GM18909 (cell line): ENCODE measurements around the gene MINAR1.

Experiments
- ATAC-seq: cut with Tn5 transposase; IDR thresholded peaks from one replicate; pipeline ENCODE4 v1.9.1; 2021; ENCODE audit warnings: mild to moderate bottlenecking; ENCODE audit not compliant: unreplicated experiment, poor library complexity

The MINAR1 gene

DNA sequence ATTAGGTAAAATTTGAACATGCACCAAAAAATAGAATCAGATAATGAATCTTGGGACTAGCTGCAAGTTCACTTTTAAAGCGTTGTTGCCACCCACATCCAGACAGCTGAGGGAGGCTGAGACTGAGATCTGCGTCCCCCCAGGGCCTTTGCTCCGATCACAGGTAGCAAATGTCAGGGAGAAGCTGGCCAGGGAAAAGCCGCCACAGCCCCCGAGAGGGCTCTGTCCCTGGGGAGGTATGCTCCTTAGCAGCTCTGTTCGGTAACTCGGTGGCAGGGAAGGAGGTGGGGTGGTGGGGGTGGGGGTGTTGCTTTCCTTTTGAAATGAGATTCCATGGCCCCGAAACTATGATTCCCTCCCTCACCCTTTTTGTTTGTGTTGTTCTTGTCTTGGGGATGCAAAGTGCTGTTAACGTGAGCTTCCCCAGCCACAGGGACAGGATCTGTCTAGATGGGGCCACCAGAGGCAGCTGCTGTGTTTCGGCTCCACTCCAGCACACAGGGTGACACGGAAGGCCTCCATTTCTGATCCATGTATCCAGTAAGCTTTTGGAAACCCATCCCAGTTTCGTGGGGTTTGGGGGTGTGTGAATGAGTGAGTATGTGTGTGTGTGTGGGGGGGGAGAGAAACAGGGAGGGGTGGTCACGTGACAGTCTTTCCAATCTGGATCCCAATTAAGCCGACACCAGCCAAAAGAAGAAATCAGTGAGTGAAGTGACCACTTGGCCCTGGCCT lies 1.1 kb upstream of the MINAR1 start:
- ATAC-seq: no peak

DNA sequence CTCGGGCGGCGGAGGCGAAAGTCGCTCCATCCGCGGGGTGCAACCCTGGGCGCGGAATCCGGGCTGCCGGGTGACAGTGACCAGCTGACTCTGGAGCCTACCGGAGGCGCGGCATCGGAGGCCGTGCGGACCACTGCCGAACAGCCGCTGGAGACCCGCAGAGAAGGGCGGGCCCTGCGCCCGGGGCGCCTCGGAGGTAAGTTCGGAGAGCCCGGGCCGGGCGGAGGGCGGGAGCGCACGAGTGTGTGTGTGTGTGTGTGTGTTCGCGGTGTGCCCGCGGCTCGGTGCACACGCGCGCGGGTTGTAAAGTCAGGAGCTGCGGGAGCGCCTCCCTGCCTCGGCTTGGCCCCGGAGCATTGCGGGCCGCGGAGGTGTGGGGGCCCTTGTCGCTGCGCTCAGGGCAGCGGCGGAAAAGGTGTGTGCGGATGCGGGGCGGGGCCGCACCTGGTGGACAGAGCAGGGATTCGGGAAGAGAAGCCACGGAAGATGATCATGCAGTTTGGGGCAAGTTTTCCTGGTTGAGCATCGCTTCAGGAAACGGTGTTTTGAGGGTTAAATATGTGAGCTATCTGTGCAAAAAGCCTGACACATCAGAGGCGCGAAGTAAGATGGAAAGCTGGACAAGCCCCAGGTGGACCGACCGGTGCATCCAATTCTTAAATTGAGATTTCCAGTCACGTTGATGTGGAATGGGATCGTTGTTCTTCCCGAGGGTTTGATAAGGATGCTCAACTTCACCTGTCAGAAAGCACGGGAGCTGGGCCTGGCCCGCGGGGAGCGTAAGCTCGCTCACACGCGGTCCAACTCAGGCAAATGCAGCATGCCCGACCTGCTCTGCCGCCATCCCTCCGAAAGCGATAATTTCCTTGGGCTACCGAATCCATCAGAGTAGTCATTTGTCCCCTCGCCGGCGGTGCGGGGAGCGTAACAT lies 474 bp downstream of the MINAR1 start:
- ATAC-seq: no peak

DNA sequence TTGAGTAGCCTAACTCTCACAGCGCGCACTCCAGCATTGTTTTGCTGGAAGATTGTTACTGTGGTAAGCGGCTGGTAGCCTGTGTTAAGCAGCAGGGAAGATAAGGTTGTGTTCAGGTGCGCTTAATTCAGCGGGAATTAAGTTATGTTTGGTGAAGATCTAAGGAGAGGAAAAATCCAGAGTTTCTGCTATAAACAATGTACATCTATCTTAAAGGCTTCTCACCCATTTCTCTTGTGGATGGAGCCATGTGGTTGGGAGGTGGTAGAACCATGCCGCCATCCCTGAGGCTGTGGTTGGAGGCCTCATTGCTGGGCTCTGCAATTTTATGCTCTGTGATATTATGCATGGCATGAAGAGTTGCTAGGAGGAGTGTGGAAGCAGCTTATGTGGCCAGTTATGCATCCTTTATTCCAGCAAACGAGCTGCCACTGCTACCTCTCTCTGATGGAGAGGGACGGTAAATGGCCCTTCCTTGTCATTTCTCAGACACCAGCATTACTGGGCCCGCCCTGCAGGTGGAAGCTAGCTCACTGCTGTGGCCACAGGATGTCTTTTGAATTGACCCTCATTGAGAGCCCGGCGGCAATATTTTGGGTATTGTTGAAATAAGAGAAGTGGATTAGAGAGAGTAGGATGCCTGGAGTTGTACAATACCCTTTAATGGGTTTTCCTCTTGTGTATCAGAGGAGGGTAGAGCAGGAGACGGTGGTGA lies 1.3 kb downstream of the MINAR1 start:
- no peak for ATAC-seq

DNA sequence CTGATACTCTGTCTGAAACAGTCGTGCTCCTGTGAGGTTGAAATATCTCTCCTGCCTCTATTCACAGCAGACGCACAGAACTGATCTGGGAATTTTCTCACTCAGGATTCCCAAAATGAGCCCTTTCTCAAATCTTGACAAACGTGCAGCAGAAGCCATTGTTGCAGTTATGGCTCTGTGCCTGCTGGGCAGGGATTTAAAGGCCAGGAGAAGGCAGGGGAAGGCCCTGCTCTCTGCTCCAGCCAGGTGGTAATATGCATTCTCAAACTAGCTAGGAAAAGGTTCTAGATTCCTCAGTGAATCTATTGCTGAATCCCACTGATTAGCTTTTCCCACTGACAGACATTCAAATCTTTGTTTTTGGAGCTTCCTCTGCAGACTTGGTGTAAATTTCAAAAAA lies 2.2 kb downstream of the MINAR1 start:
- ATAC-seq: no peak

DNA sequence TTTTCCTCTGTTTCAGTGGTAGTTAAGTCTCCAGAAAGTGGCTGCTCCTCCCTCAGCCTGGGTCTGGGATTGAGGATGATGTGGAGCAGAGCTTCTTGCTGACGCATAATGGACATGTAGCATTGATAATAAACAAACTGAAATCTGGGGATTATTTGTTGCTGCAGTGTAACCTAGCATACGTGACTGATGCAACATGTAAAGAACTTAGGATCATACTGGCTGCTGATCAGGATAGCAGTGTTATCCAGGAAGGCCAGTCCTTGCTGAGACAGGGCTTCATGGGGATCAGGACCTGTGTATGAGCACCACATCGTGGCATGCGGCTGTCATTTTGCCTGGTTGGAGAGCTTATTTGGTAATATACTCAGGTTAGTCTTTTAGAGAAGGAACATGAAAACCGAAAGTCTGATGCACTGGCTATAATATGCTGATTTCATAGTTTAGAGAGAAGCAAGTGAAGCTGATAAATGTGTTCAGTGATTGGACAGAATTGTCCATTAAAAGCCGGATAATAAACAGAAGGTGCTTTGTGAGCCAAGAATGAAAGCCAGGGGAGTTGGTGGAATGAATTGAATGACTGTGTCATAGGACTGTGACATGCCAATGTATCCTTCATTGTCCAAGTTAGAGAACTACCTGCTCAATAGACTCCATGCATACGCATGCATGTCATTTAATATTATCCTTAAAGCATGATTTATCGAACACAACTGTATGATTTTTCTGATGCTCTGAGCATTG lies 4.1 kb downstream of the MINAR1 start:
- ATAC-seq: no peak

DNA sequence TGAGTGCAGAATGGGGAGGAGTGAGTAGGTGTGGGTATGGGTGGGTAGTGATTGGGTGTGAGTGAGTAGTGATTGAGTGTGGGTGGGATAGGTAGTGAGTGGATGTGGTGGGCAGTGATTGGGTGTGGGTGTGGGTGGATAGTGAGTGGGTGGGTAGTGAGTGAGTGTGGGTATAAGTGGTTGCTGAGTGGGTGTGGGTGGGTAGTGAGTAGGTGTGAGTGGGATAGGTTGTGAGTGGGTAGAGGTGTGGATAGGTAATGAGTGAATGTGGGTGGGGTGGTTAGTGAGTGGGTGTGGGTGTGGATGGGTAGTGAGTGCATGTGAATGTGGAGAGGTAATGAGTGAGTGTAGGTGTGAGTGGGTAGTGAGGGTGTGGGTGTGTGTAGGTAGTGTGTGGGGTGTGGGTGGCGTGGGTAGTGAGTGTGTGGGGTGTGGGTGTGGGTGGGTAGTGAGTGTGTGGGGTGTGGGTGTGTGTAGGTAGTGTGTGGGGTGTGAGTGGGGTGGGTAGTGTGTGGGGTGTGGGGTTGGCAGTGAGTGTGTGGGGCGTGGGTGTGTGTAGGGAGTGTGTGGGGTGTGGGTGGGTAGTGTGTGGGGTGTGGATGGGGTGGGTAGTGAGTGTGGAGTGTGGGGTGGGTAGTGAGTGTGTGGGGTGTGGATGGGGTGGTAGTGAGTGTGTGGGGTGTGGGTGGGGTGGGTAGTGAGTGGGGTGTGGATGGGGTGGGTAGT lies 5.3 kb downstream of the MINAR1 start:
- ATAC-seq: no peak

DNA sequence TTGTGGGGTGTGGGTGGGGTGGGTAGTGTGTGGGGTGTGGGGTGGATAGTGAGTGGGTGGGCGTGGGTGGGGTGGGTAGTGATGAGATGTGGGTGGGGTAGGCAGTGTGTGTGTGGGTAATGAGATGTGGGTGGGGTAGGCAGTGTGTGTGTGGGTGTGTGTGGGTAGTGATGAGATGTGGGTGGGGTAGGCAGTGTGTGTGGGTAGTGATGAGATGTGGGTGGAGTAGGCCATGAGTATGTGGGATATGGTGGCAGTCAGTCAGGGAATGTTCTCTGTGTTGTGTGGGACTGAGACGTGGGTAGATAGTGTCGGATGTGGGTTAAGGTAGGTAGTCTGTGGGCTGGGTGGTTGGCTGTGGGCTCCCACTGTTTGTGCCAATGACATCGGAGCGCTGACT lies 7.1 kb downstream of the MINAR1 start:
- no peak for ATAC-seq

DNA sequence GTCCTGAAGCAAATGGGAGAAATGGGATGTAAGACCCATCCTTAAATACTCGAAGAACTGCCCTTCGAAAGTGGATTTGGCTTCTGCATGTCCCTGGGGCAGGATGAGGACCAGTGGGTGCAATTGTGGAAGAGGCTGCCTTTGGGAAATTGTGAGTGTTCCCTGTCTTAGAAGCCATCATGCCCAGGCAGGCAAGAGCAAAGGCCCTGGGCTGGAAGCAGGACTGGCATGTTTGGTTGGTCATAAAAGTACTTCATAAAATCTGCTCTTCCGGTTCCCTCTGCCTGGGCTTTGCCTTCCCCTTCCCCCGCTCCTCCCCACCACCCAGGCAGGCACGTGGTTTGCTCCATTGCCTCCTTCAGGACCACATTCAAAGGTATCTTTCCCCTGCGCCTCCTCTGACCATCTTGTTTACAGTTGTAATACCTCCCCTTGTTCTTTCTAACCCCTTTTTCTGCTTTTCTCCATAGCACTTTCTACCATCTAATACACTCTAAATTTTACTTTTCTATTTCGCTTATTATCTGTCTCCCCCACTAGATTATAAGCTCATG lies 8.3 kb downstream of the MINAR1 start:
- ATAC-seq: no peak

DNA sequence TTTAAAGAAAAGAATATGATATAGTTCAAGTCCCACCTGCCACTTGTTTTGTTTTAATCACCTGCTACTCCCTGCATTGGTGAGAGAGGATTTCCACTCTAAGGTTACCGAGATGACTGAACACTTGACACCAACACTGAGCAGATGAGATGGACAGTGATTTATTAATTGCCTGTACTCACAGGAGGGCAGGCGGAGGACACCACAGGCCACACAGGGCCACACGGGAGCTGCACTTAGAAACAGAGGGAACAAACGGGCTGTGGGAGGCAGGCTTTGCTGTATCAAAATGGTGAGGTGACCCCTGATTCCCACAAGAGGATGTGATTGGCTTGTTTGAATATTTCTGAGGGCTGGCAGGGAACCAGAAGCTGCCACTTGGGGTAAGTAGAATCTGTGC lies 10.8 kb downstream of the MINAR1 start:
- no peak for ATAC-seq

DNA sequence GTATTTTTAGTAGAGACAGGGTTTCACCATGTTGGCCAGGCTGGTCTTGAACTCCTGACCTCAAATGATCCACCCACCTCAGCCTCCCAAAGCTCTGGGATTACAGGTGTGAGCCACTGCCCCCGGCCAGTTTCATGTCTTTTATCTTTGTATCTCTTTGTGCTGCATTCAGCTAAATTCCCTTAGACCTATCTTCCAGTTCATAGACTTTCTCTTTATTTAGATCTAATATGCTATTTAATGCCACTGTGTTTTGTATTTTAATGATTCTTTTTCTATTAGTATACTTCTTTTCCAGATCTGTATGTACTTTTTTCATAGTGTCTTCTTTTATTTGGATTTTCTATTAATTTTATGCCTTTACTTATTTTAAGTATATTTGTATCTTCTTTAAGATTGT lies 14.9 kb downstream of the MINAR1 start:
- no peak for ATAC-seq

DNA sequence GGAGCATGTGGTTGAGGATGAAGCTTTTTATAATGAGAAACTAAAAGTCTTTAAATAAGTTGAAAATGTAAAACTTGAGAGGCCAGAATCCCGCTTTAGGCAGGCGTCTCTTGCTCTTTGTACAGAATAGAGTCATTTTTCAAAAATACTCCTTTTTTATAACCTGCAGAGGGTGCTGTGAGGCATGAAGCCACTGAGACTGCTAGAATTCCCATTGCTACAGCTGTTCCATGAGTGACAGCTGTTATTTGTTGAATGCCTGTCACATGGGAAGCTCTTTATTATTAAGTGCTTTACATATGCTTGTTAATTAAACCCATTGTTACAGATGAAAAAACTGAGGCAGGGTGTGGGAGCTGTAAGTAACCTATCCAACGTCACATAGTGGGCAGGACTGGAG lies 18.5 kb downstream of the MINAR1 start:
- ATAC-seq: no peak

DNA sequence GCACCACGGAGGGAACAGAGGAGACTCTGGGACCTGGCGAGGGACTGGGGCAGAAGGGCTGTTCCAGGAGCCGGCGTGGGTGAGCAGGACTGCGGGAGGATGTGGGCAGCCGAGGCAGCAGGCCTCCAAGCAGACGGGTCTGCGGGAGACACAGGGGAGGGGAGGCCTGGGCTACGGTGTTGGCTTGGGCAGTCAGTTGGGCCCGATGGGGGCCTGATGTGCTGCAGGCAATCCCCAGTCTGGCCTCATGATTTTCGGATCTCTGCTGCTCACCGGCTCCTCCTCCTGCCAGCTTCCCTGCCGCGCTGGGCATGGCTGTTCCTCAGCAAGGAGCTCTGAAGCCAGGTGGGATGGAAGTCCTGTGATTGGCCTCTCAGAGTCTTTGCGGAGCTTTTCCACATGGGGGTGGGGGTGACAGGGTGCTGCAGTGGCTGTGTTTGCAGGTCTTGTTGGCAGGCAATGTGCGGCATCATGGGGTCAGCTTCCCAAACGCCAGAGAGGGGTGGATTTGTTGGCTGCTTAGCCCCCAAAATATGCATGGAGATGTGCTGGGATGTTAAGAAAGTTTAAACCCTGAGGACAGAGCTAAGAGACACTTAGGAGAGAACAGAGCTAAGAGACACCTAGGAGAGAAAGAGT lies 19.3 kb downstream of the MINAR1 start:
- no peak for ATAC-seq

DNA sequence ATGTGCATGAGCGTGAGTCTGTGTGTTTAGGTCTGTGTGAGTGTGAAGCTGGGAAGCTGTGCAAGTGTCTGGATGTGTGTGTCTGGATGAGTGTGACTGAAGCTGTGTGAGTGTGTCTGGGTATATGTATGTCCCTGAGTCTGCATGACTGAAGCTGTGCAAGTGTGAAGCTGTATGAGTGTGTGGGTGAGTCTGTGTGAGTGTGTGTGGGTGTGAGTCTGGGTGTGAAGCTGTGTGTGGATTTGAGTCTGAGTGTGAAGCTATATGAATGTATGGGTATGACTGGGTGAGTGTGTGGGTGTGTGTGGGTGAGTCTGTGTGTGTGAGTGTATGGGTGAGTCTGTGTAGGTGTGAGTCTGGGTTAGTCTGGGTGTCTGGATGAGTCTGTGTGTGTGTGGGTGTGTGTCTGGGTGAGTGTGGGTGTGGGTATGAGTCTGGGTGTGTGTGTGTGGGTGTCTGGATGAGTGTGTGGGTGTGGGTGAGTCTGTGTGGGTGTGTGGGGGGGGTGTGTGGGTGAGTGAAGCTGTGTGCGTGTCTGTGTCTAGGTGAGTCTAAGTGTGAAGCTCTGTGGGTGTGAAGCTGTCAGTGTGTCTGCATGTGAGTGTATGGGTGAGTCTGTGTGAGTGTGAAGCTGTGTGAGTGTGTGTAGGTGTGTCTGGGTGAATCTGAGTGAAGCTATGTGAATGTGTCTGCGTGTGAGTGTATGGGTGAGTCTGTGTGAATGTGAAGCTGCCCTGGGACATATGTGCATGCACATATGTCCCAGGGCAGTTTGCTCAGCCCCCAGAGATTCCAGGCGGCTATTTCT lies 20.3 kb downstream of the MINAR1 start:
- no peak for ATAC-seq

DNA sequence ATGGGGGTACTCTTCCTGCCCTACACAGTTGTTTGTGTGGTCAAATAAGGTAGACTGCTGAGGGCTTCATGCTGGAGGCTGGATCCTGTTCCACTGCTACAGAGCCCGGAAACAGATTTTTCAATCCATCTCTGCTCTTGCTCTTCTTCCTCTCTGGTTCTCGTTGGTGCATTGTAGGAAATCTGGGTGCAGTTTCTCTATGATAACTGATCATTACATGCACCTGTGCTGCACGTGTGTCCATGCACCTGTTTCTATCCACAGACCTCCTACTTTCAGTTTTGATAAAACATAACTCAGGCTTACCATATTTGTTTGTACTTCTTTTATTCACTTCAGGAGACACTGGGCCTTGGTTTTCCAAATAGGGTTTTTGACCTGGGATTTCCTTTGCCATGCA lies 21.3 kb downstream of the MINAR1 start:
- no peak for ATAC-seq

DNA sequence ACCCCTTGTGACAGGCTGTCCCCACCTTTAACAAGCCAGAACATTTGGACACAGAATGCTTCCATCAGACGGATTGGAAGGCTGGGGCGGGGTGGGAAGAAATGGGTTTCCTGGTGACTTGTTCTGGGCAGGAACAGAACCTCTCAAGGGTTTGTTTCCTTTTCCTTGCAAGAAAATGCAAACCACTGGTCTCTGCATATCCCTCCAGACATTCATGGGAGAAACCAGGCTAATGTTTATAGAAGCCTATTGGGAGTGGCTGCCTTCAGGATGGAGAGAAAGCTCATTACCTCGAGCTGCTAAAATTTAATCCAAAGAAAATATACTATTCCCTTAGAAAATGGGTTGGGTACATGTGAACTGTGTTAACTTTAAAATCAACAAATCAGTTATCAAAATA lies 21.9 kb downstream of the MINAR1 start:
- ATAC-seq: no peak

DNA sequence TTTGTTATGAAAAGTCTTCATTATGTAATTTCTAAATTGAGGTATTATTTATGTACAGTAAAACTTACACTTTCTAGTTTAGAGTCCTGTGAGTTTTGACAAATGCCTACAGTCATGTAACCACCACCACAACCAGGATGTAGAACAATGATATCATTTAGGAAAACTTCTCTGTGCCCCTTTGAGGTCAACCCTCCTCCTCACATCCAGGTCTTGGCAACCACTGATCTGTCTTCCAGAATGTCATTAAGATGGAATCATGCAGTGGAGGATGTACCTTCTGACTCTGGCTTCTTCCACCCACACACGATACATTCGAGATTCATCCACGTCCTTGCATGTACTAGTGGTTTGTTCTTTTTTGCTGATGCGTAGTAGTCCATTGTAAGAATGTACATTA lies 23.2 kb downstream of the MINAR1 start:
- ATAC-seq: no peak

DNA sequence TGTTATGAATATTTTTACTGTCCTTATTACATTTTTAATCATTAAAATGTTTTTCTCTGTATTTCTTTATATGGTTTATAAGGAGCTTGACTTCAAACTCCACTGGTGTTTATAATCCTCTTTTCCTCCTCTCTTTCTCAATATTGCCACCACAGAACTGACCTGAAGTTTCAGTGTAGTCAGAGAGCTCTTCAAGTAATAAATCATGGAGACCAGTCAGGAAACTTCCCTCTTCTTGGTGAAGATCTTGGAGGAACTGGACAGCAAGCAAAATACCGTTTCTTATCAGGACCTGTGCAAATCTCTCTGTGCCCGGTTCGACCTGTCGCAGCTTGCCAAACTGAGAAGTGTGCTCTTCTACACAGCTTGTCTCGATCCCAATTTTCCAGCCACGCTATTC lies 23.8 kb downstream of the MINAR1 start:
- ATAC-seq: no peak

DNA sequence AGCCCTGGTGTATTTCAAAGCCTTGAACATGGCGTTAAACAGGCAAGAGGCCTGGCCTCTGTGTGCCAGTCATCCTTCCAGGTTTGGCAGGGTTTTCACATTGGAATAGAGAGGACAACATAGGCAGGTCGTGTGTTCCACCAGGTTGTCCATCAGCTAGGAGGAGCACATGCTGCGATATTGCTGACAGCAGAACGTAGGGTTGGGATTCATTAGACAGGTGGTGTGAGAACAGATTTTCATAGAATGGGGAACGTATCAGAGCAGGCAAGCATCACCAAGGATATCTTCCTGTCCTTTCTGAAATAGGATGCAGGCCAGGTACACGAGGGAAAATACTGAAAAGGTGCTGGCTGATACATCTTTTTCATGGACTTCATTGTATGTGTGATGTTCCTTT lies 26.4 kb downstream of the MINAR1 start:
- ATAC-seq: no peak
